HUDEP-2 (cell line): ENCODE measurements around the gene TNS1.

ENCODE experiments used
- DNase-seq, 76 experiments: peaks; one replicate each; lab custom pipeline; 2025; ENCODE audit not compliant: unreplicated experiment in 76 of 76; lab: John Stamatoyannopoulos, UW

Gene TNS1

GRCh38 chr2:217919204-217919603, 83.6 kb downstream of the TNS1 start:
- DNase-seq: no peak

- DNase-seq: peak in 1 of 76 experiments; percentile 4
Measured at GRCh38 chr2:217918308-217919024, 84.3 kb downstream of the TNS1 start.

DNA sequence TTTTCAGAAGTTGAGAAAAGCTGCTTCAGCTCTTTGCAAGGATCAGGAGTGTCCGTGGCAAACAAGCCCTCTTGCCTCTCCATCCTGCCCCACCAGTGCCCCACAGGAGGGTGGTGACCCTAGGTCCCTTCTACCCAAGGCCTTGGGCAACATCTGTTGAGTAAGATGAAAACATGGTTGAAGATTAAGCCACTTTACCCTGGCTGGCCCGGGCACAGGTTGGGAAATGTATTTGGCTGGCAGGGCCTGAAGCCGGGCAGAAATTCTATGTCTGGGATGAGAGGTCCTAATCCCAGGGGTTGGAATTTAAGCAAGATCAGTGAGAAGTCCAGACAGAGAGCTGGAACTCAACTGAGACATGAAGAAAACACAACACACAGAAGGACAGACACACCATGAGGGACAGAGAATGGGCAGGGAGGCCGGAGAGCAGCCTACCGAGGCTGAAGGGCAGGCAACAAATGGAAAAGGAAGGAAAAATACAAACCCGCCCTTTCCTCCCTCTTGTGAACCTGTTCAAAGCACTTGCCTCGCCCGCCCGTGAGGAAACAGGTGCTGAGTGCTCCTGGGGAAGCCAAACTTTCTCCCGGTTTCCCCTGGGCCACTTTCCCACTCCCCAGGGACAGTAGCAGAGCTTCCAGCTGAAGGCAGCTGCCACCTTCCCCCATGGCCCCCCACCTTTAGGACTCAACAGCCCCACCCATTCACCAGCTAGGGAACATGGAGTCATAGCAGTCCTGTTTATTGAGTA, 86.1 kb downstream of the TNS1 start:
- DNase-seq: no peak

- DNase-seq: no peak
Measured at GRCh38 chr2:217915706-217916105, 87.1 kb downstream of the TNS1 start.

GRCh38 chr2:217914878-217915277, 87.9 kb downstream of the TNS1 start:
- DNase-seq: no peak

- DNase-seq: no peak
Measured at GRCh38 chr2:217914078-217914477, 88.7 kb downstream of the TNS1 start.

DNA sequence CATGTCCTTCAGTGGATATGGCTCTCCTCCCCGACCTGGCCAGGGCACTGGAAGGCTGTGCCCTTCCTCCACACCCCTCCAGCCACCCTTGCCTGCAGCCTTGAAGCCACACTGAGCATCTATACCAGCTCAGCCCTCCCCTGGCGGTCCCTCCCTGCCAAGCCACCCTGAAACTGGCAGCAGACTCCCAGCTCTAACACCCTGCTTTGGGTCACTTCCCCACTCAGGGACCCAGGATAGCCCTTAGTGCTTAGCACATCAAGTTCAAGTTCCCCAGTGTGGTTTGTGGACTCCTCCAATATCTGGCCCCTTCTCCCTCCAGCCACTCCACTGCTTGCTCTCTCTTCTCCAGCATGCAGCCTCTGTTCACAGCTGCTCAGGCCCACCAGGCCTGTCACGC, 89.4 kb downstream of the TNS1 start:
- DNase-seq: no peak

- DNase-seq: no peak
Measured at GRCh38 chr2:217912098-217913024, 90.4 kb downstream of the TNS1 start.

DNA sequence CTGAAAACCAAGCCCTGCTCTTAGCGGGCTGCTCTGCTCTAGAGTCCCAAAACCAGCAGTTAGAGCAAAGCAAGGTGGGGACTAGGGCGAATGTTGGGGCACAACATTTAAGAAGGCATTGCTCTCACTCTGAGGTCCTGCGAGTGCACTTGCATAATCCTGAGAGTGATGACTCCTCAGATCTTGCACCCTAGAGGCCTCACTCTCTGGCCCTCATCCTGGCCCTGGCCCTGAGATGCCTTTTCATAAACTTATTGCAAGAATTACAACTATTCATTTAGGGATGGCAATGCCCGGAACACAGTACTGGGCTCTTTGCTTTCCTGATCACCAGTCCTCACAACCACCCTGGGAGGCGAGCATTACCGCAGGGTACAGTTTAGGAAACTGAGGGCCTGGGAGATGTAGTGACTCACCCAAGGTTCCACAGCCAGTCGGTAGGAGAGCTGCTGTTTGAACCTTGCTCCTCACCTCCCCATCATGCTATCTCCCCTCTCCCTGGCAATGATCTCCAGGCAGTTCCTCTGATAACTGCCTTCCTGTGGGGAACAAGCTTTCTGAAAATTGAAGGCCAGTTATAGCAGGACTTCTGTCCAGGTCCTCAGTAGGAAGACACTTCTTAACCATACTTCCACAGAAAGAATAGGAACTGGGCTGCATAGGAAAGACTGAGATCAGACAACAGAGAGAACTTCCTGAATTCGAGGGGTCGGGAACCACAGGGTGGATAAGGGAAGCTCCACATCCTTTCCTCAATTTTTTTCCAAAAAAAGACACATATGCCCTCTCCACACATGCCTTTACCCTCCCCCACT, 91.3 kb downstream of the TNS1 start:
- DNase-seq: no peak

DNA sequence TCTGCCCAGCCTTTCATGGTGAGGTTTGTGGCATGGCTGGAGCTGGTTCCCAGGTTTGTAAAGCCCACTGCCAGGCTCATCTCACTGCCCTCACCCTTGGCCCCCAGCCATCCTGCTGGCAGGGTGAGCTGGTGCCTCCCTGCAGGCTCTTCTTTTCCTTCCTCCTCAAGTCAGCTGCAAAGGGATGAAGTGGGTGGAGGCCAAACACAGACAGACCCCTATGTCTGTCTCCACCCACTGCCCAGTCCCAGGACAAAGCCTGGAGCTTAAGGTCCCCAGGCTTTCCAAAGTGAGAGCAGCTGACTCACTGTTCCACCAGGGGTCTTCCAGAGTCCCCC, 92.0 kb downstream of the TNS1 start:
- no peak for DNase-seq

- DNase-seq: no peak
Measured at GRCh38 chr2:217909156-217909820, 93.5 kb downstream of the TNS1 start.

DNA sequence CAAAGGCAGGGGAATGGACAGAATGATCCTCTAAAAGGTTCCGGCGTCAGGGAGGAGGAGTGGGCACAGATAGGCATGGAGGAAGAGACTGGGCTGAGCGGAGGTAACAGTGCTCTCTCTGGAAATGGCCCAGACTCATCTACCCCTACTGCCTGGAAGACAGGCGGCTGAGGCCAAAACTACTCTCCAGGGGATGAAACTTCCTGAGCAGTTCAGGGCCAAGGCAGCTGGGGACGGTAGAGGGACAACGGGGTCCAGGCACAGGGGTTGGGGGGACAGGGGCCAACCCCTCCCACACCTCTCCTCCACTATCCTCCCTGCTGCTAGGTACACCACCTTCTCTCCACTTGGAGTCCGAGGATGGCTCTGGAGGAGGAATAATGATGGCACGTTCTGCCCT, 94.3 kb downstream of the TNS1 start:
- DNase-seq: no peak

GRCh38 chr2:217907266-217907665, 95.5 kb downstream of the TNS1 start:
- no peak for DNase-seq

DNA sequence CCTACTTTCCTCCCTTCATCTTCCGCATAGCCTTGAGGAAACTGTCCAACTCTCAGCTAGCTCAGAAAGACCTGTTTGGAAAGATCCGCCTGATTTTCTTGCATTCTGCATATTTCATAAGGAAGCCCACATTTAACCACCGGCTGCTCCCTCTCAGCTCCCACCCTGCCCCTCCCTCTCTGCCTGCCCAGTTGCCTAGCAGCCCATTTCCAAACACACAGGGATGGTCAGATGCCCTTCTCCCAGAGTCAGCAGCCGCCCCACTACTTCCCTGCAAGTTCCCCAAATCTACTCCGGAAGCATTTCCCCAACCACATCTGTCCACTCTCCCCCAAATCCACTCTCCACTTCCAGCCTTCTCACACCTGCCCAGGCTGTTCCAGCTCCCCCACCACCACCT, 96.0 kb downstream of the TNS1 start:
- no peak for DNase-seq

- no peak for DNase-seq
Measured at GRCh38 chr2:217905896-217906295, 96.9 kb downstream of the TNS1 start.

- peak in 55 of 76 experiments; percentile 4 to 80 (median 49) for DNase-seq
Measured at GRCh38 chr2:217905395-217905794, 97.4 kb downstream of the TNS1 start.

DNA sequence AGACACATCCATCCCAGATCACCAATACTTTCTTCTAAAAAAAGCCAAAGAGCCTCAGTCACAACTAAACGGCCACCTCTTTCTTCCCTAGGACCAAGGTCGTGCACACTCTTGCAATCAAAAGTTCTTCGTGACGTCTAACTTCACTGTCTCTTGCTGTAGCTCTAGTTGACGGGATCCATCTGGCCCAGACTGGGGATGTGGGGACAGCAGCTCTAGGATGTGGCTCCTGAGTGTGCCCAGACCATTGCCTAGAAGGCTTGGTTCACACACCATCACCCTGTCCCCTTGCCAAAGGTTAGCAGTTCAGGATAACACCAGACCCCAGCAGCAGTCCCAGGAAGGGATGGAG, 98.2 kb downstream of the TNS1 start:
- no peak for DNase-seq

- DNase-seq: peak in 36 of 76 experiments; percentile 2 to 48 (median 24)
Measured at GRCh38 chr2:217903859-217904613, 98.8 kb downstream of the TNS1 start.

GRCh38 chr2:217903142-217903858, 99.5 kb downstream of the TNS1 start:
- DNase-seq: peak in 4 of 76 experiments; percentile 10 to 27 (median 18)
